ENCODE data around the gene VGLL1.

Gene VGLL1

GRCh38 chrX:136549226-136549625 is 17.2 kb downstream of the VGLL1 start:
- Histone ChIP-seq H3K4me3 (ENCODE audit: low read depth, low read length) (no peak overlapping the region), H2AK5ac (ENCODE audit: low read length) (no peak overlapping the region), H3K27ac (ENCODE audit: low read depth, low read length) (no peak overlapping the region), H3K27me3 (ENCODE audit: insufficient read depth, low read length) (no peaks in the 10 kb centered on the region), H3K79me1 (ENCODE audit: low read length) (no peaks in the 10 kb centered on the region), H3K9ac (ENCODE audit: low read length) (no peak overlapping the region), H3K79me2 (ENCODE audit: control insufficient read depth, insufficient read depth, low read length, poor library complexity) (no peaks in the 10 kb centered on the region), H3K36me3 (ENCODE audit: control insufficient read depth in 1 of 2, insufficient read depth in 2 of 2, low read length in 2 of 2) (peaks cover 9 to 12% of the 10 kb centered on the region in 2 experiments), H3K14ac (ENCODE audit: low read length) (no peak overlapping the region), H3K4me2 (ENCODE audit: low read length) (no peak overlapping the region), H2BK12ac (ENCODE audit: low read length) (no peak overlapping the region), H3K4ac (ENCODE audit: low read depth, low read length) (no peak overlapping the region), H2AFZ (ENCODE audit: insufficient read depth, low read length, poor library complexity) (no peak overlapping the region), H3K4me1 (ENCODE audit: control insufficient read depth in 1 of 2, insufficient read depth in 2 of 2, low read length in 2 of 2) (peaks cover 3 to 4% of the 10 kb centered on the region in 2 experiments), H3K18ac (ENCODE audit: low read length) (no peak overlapping the region), H2BK120ac (ENCODE audit: insufficient read depth, low read length, poor library complexity) (no peak overlapping the region), H4K8ac (ENCODE audit: low read depth, low read length) (no peak overlapping the region), H2BK5ac (ENCODE audit: low read depth, low read length, poor library complexity) (no peak overlapping the region), H4K12ac (ENCODE audit: low read depth, low read length) (no peak overlapping the region), H4K91ac (ENCODE audit: low read depth, low read length) (no peak overlapping the region), H3K23ac (ENCODE audit: low read length) (no peak overlapping the region), H3K9me3 (ENCODE audit: insufficient read depth, low read depth, low read length) (no peaks in the 10 kb centered on the region)
- no CpG with 5 or more reads among the region's 5 CpGs for WGBS (ENCODE audit: extremely low coverage, insufficient coverage, insufficient read length)
- no peak for DNase-seq

GRCh38 chrX:136551410-136551809 is 19.4 kb downstream of the VGLL1 start:
- Histone ChIP-seq H4K91ac (ENCODE audit: low read depth, low read length) (no peak overlapping the region), H3K14ac (ENCODE audit: low read length) (no peak overlapping the region), H3K27me3 (ENCODE audit: insufficient read depth, low read length) (no peaks in the 10 kb centered on the region), H2AK5ac (ENCODE audit: low read length) (no peak overlapping the region), H3K9me3 (ENCODE audit: insufficient read depth, low read depth, low read length) (no peaks in the 10 kb centered on the region), H3K4me1 (ENCODE audit: control insufficient read depth in 1 of 2, insufficient read depth in 2 of 2, low read length in 2 of 2) (no peaks in the 10 kb centered on the region), H2AFZ (ENCODE audit: insufficient read depth, low read length, poor library complexity) (no peak overlapping the region), H3K18ac (ENCODE audit: low read length) (no peak overlapping the region), H4K12ac (ENCODE audit: low read depth, low read length) (no peak overlapping the region), H3K79me2 (ENCODE audit: control insufficient read depth, insufficient read depth, low read length, poor library complexity) (no peaks in the 10 kb centered on the region), H3K4me2 (ENCODE audit: low read length) (no peak overlapping the region), H4K8ac (ENCODE audit: low read depth, low read length) (no peak overlapping the region), H3K36me3 (ENCODE audit: control insufficient read depth in 1 of 2, insufficient read depth in 2 of 2, low read length in 2 of 2) (peaks cover 6 to 10% of the 10 kb centered on the region in 2 experiments), H3K23ac (ENCODE audit: low read length) (no peak overlapping the region), H3K4ac (ENCODE audit: low read depth, low read length) (no peak overlapping the region), H2BK5ac (ENCODE audit: low read depth, low read length, poor library complexity) (no peak overlapping the region), H3K9ac (ENCODE audit: low read length) (no peak overlapping the region), H3K4me3 (ENCODE audit: low read depth, low read length) (no peak overlapping the region), H3K27ac (ENCODE audit: low read depth, low read length) (no peak overlapping the region), H2BK12ac (ENCODE audit: low read length) (no peak overlapping the region), H2BK120ac (ENCODE audit: insufficient read depth, low read length, poor library complexity) (no peak overlapping the region), H3K79me1 (ENCODE audit: low read length) (no peaks in the 10 kb centered on the region)
- no CpG with 5 or more reads among the region's 1 CpG for WGBS (ENCODE audit: extremely low coverage, insufficient coverage, insufficient read length)
- no peak for DNase-seq

- H2BK120ac ChIP-seq (ENCODE audit: insufficient read depth, low read length, poor library complexity): no peak overlapping the region
- H3K14ac ChIP-seq (ENCODE audit: low read length): no peak overlapping the region
- H4K91ac ChIP-seq (ENCODE audit: low read depth, low read length): no peak overlapping the region
- no peak overlapping the region for H3K9ac ChIP-seq (ENCODE audit: low read length)
- H2BK12ac ChIP-seq (ENCODE audit: low read length): no peak overlapping the region
- no peak overlapping the region for H3K4ac ChIP-seq (ENCODE audit: low read depth, low read length)
- no peaks in the 10 kb centered on the region for H3K9me3 ChIP-seq (ENCODE audit: insufficient read depth, low read depth, low read length)
- no peaks in the 10 kb centered on the region for H3K79me1 ChIP-seq (ENCODE audit: low read length)
- H2BK5ac ChIP-seq (ENCODE audit: low read depth, low read length, poor library complexity): no peak overlapping the region
- H3K4me3 ChIP-seq (ENCODE audit: low read depth, low read length): no peak overlapping the region
- no peak overlapping the region for H3K4me2 ChIP-seq (ENCODE audit: low read length)
- no peak overlapping the region for H4K8ac ChIP-seq (ENCODE audit: low read depth, low read length)
- H3K4me1 ChIP-seq (ENCODE audit: control insufficient read depth in 1 of 2, insufficient read depth in 2 of 2, low read length in 2 of 2): no peaks in the 10 kb centered on the region
- H3K18ac ChIP-seq (ENCODE audit: low read length): no peak overlapping the region
- WGBS (ENCODE audit: extremely low coverage, insufficient coverage, insufficient read length): no CpG with 5 or more reads among the region's 2 CpGs
- no peaks in the 10 kb centered on the region for H3K27me3 ChIP-seq (ENCODE audit: insufficient read depth, low read length)
- H3K36me3 ChIP-seq (ENCODE audit: control insufficient read depth in 1 of 2, insufficient read depth in 2 of 2, low read length in 2 of 2): no peaks in the 10 kb centered on the region
- no peak overlapping the region for H3K27ac ChIP-seq (ENCODE audit: low read depth, low read length)
- no peak for DNase-seq
- no peak overlapping the region for H2AFZ ChIP-seq (ENCODE audit: insufficient read depth, low read length, poor library complexity)
- no peak overlapping the region for H3K23ac ChIP-seq (ENCODE audit: low read length)
- H3K79me2 ChIP-seq (ENCODE audit: control insufficient read depth, insufficient read depth, low read length, poor library complexity): no peaks in the 10 kb centered on the region
- H4K12ac ChIP-seq (ENCODE audit: low read depth, low read length): no peak overlapping the region
- no peak overlapping the region for H2AK5ac ChIP-seq (ENCODE audit: low read length)
Observed at GRCh38 chrX:136555694-136556093, 23.7 kb downstream of the VGLL1 start.

DNA sequence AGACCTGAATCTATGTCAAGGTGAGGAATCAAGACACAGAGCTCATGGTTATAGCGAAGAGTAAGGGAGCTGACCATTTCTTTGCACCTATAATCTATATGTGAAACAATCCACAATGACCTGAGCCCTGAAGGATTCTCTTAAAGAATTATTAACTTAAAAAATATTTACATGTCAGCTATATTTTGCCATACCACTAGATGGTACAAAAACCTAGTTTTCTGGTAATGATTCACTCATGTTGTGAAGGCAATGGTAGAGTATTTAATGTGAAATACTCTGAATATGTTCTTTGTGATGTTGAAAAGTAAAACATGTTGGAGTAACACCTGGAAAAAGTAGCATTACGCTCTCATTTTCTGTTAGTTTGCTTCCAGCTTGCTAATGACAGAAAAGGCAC is 40.0 kb downstream of the VGLL1 start:
- no peak overlapping the region for H3K27ac ChIP-seq (ENCODE audit: low read depth, low read length)
- H2BK120ac ChIP-seq (ENCODE audit: insufficient read depth, low read length, poor library complexity): no peak overlapping the region
- H3K9ac ChIP-seq (ENCODE audit: low read length): no peak overlapping the region
- no peak overlapping the region for H3K4ac ChIP-seq (ENCODE audit: low read depth, low read length)
- H2BK5ac ChIP-seq (ENCODE audit: low read depth, low read length, poor library complexity): no peak overlapping the region
- peak in 1 of 2 donors; percentile 26 for DNase-seq
- H2AFZ ChIP-seq (ENCODE audit: insufficient read depth, low read length, poor library complexity): no peak overlapping the region
- no peaks in the 10 kb centered on the region for H3K36me3 ChIP-seq (ENCODE audit: control insufficient read depth in 1 of 2, insufficient read depth in 2 of 2, low read length in 2 of 2)
- H3K18ac ChIP-seq (ENCODE audit: low read length): no peak overlapping the region
- no peak overlapping the region for H4K8ac ChIP-seq (ENCODE audit: low read depth, low read length)
- no peak overlapping the region for H3K4me3 ChIP-seq (ENCODE audit: low read depth, low read length)
- H3K79me1 ChIP-seq (ENCODE audit: low read length): no peaks in the 10 kb centered on the region
- H2AK5ac ChIP-seq (ENCODE audit: low read length): no peak overlapping the region
- no peak overlapping the region for H3K23ac ChIP-seq (ENCODE audit: low read length)
- H3K4me1 ChIP-seq (ENCODE audit: control insufficient read depth in 1 of 2, insufficient read depth in 2 of 2, low read length in 2 of 2): no peaks in the 10 kb centered on the region
- no peaks in the 10 kb centered on the region for H3K9me3 ChIP-seq (ENCODE audit: insufficient read depth, low read depth, low read length)
- H4K91ac ChIP-seq (ENCODE audit: low read depth, low read length): no peak overlapping the region
- H2BK12ac ChIP-seq (ENCODE audit: low read length): no peak overlapping the region
- H3K4me2 ChIP-seq (ENCODE audit: low read length): no peak overlapping the region
- no CpG with 5 or more reads among the region's 2 CpGs for WGBS (ENCODE audit: extremely low coverage, insufficient coverage, insufficient read length)
- no peak overlapping the region for H3K14ac ChIP-seq (ENCODE audit: low read length)
- H3K27me3 ChIP-seq (ENCODE audit: insufficient read depth, low read length): no peaks in the 10 kb centered on the region
- H3K79me2 ChIP-seq (ENCODE audit: control insufficient read depth, insufficient read depth, low read length, poor library complexity): no peaks in the 10 kb centered on the region
- no peak overlapping the region for H4K12ac ChIP-seq (ENCODE audit: low read depth, low read length)
